Measurements from ENCODE around the gene VAMP8.

The VAMP8 gene

GRCh38 chr2:85621338-85621737 lies 44.0 kb downstream of the VAMP8 start:
- TF ChIP-seq, protein P1, sequence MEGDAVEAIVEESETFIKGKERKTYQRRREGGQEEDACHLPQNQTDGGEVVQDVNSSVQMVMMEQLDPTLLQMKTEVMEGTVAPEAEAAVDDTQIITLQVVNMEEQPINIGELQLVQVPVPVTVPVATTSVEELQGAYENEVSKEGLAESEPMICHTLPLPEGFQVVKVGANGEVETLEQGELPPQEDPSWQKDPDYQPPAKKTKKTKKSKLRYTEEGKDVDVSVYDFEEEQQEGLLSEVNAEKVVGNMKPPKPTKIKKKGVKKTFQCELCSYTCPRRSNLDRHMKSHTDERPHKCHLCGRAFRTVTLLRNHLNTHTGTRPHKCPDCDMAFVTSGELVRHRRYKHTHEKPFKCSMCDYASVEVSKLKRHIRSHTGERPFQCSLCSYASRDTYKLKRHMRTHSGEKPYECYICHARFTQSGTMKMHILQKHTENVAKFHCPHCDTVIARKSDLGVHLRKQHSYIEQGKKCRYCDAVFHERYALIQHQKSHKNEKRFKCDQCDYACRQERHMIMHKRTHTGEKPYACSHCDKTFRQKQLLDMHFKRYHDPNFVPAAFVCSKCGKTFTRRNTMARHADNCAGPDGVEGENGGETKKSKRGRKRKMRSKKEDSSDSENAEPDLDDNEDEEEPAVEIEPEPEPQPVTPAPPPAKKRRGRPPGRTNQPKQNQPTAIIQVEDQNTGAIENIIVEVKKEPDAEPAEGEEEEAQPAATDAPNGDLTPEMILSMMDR (conservative IDR thresholded peaks at IDR 0.05; ENCODE audit: control insufficient read depth, insufficient read depth, low read depth, low read length): no peak
- no peak for DNase-seq (ENCODE audit: low read depth)
- H3K4me3 ChIP-seq (ENCODE audit: control insufficient read depth, low read depth, low read length): no peak overlapping the region

DNA sequence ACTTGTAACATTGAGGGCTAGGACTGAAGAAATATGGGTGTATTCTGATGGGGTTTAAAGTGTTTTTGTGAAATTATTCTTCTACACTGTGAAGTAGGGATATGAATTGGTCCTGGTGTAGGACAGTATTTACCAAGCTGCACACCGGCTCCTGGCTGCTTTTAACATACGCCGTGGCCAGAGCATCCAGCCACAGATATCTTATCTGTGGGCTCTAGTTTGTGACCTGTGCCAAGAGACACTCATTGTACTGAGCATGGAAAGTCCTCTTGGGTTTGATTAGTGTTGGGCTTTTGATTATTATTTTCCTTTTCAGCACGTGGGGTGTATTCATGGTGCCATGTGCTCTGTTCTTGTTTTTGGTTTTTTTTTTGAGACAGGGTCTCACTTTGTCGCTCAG lies 46.6 kb downstream of the VAMP8 start:
- H3K4me3 ChIP-seq (ENCODE audit: control insufficient read depth, low read depth, low read length): no peak overlapping the region
- DNase-seq (ENCODE audit: low read depth): no peak
- TF ChIP-seq, protein P1 (conservative IDR thresholded peaks at IDR 0.05; ENCODE audit: control insufficient read depth, insufficient read depth, low read depth, low read length): no peak

DNA sequence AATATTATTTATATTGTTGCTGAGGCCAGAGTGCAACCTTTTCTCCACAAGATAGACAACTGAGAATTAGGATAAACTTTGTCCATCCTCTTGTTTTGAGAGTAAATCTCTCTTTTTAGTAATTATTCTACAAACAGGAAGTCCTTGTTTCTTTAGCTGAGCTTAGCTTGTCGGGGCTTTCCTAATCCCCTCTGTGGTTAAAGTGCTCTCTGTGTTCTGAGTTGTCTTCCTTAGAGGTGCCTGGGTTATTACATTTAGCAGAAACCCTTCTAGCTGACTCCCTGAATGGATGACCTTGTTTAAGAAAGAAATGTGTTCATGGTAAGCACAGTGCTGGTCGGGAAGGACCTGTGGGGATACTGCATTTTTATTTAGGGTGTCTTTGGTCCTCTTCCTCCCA lies 51.3 kb downstream of the VAMP8 start:
- DNase-seq (ENCODE audit: low read depth): no peak
- TF ChIP-seq, protein P1 (conservative IDR thresholded peaks at IDR 0.05; ENCODE audit: control insufficient read depth, insufficient read depth, low read depth, low read length): no peak

DNA sequence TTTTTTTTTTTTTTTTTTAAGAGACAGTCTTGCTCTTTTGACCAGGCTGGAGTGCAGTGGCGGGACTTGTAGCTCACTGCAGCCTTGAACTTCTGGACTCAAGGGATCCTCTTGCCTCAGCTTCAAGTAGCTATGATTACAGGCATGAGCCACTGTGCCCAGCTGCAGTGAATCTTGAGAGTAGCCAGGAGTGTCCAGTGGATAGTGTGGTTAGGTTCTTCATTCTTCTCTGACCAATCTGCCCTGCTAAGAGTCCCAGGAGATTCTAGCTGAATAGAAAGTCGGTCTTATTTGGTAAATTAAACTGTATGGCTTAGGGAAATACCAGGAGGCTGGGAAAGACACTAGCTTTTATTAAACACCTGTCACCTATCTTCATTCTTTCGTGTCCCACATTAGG lies 53.9 kb downstream of the VAMP8 start:
- H3K4me3 ChIP-seq (ENCODE audit: control insufficient read depth, low read depth, low read length): no peak overlapping the region
- TF ChIP-seq, protein P1 (conservative IDR thresholded peaks at IDR 0.05; ENCODE audit: control insufficient read depth, insufficient read depth, low read depth, low read length): no peak
- no peak for DNase-seq (ENCODE audit: low read depth)

More for the DNA sequence above, 51.3 kb downstream of the VAMP8 start:
- H3K4me3 ChIP-seq (ENCODE audit: control insufficient read depth, low read depth, low read length): no peak overlapping the region
